ENCODE data around the gene MTM1. TPM values are rescaled to one million over a fixed set of nuclear protein-coding genes. Genes with fewer than 3 reads are reported as not detected.

Gene MTM1
- 11.4 TPM in 2 replicates for total RNA-seq

DNA sequence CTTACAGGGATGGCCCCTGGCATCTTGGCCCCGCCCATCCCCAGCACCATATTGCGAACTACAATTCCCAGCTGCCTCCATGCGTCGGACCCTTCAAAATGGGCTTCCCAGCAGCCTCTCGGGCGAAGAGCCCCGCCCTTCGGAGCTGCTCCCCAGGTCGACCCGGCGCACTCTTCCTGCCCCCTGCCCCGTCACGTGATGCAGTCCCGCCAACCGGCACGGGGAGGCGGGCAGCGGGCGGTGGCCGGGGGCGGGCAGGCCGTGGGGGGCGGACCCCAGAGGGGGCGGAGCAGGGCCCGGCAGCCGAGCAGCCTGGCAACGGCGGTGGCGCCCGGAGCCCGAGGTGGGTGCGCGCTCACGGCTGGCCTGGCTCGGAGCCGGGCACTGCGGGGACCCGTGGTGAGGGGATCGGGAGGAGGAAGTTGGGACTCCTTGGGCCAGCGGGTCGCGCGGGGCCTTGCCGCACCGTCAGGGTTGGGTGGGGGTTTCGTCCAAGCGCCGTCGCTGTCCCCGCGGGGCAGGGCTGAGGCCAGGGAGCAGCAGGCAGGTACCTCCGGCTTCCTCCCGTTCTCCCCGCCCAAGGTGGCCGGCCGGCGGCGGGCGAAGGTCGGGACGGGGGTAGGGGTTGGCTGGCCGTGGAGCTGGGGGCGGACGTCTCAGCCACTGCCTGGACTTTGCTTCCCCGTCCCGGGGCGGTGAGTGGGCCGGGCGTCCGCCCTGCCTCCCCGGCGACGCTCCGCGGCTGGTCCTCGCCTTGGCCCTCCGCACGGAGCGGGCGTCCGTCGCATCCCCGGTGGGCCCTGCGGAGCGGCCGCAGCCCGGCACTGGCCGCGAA is at the start of gene MTM1:
Gene MTM1, plus strand, starts transcription at position 302 of the 835 bp plus-strand sequence. CDS start 23,994 bp downstream, outside the sequence.

GRCh38 chrX:150692831-150693724 is 124.7 kb downstream of the MTM1 start, which contains the start of gene MTMR1:
TSS of gene MTMR1 (plus strand) at chrX:150693396. CDS start at chrX:150693531, 135 bp downstream.

Other genes starting within 250 kb of the MTM1 start
- gene MAMLD1, start 205.3 kb upstream of the MTM1 start, total RNA-seq = 0.92 and 1.6 TPM in 2 replicates
- gene MTMR1, start 124.8 kb downstream of the MTM1 start, total RNA-seq = 10.8 and 14.4 TPM in 2 replicates